Subcutaneous abdominal adipose tissue (tissue), 5 donors: ENCODE results near the gene LLGL2.

Source experiments
- H3K27ac ChIP-seq: one replicate; pipeline ENCODE4 v1.7.0; 2013; ENCODE audit warnings: low read depth, mild to moderate bottlenecking, inconsistent platforms, low read length, moderate library complexity
- H3K27me3 ChIP-seq, 5 donors: one replicate each; pipeline ENCODE4 v1.7.0; 2013; ENCODE audit warnings: low read length in 5 of 5, inconsistent platforms in 1 of 5; ENCODE audit not compliant: control insufficient read depth in 5 of 5, insufficient read depth in 4 of 5
- H3K36me3 ChIP-seq, 5 donors: one replicate each; pipeline ENCODE4 v1.7.0; 2013; ENCODE audit warnings: low read length in 5 of 5; ENCODE audit not compliant: control insufficient read depth in 5 of 5, insufficient read depth in 5 of 5
- H3K4me1 ChIP-seq, 5 donors: one replicate each; pipeline ENCODE4 v1.7.0; 2013; ENCODE audit warnings: low read length in 5 of 5, mild to moderate bottlenecking in 3 of 5, moderate library complexity in 1 of 5; ENCODE audit not compliant: control insufficient read depth in 5 of 5, insufficient read depth in 5 of 5
- H3K4me3 ChIP-seq, 5 donors: one replicate each; pipeline ENCODE4 v1.7.0; 2013; ENCODE audit warnings: low read length in 5 of 5, low read depth in 1 of 5
- H3K9ac ChIP-seq, 5 donors: one replicate each; pipeline ENCODE4 v1.7.0; 2013; ENCODE audit warnings: low read length in 5 of 5, mild to moderate bottlenecking in 4 of 5, moderate library complexity in 3 of 5
- H3K9me3 ChIP-seq, 5 donors: one replicate each; pipeline ENCODE4 v1.7.0; 2013; ENCODE audit warnings: low read length in 5 of 5; ENCODE audit not compliant: control insufficient read depth in 5 of 5
- donor health status: healthy.
- donor health status: healthy.
- donor health status: healthy.
- donor health status: healthy.
- donor health status: healthy.

The LLGL2 gene

DNA sequence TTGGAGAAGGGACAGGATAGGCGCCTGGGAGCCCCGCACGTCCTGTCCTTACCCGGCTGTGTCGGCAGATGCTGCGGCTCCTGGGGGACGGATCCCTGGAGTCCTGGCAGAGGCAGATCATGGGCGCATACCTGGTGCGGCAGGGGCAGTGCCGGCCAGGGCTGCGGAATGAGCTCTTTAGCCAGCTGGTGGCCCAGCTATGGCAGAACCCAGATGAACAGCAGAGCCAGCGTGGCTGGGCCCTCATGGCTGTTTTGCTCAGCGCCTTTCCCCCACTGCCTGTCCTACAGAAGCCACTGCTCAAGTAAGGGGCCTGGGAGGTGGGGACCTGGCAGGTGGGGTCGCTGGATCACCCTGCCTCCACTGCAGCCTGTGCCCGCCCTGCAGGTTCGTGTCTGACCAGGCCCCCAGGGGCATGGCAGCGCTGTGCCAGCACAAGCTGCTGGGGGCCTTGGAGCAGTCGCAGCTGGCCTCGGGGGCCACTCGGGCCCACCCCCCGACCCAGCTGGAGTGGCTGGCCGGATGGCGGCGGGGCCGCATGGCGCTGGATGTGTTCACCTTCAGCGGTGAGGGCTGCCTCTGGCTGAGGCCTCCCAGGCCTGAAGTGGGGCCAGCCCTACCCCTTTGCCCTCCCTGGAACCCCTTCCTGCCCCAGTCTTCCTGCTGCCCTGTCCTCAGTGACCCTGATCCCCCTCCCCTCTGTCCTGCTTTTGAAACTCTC lies 87.6 kb downstream of the LLGL2 start:
- Histone ChIP-seq H3K4me1 (no peaks in the 10 kb centered on the region), H3K9ac (no peak overlapping the region), H3K4me3 (no peak overlapping the region), H3K9me3 (no peaks in the 10 kb centered on the region), H3K27ac (no peak overlapping the region), H3K36me3 (peaks cover 0 to 71% (median 59%) of the 10 kb centered on the region in 5 donors), H3K27me3 (no peaks in the 10 kb centered on the region)

DNA sequence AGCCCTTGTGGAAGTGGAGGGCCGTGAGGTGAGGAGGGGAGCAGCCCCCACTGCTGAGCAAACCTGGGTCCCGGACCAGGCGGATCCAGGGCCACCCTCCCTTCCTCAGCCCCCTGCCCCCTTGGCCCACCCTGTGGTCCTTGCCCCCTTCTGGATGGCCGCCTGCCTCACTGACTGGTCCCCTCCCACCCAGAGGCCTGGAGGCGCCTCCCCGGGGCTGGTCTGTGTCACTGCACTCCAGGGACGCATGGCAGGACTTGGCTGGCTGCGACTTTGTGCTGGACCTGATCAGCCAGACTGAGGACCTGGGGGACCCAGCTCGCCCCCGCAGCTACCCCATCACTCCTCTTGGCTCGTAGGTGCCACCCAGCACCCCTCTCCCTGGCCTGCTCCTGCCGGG lies 88.5 kb downstream of the LLGL2 start:
- H3K4me3 ChIP-seq: no peak overlapping the region
- no peaks in the 10 kb centered on the region for H3K9me3 ChIP-seq
- no peaks in the 10 kb centered on the region for H3K27me3 ChIP-seq
- H3K9ac ChIP-seq: no peak overlapping the region
- H3K36me3 ChIP-seq: peaks cover 0 to 81% (median 67%) of the 10 kb centered on the region in 5 donors
- H3K4me1 ChIP-seq: no peaks in the 10 kb centered on the region
- no peak overlapping the region for H3K27ac ChIP-seq

- Histone ChIP-seq H3K27ac (no peak overlapping the region), H3K4me3 (no peak overlapping the region), H3K27me3 (no peaks in the 10 kb centered on the region), H3K9me3 (no peaks in the 10 kb centered on the region), H3K36me3 (peaks cover 0 to 88% (median 74%) of the 10 kb centered on the region in 5 donors), H3K9ac (no peak overlapping the region), H3K4me1 (no peaks in the 10 kb centered on the region)
Measured at GRCh38 chr17:75614556-75615270, 89.2 kb downstream of the LLGL2 start.

GRCh38 chr17:75615301-75615700 lies 89.8 kb downstream of the LLGL2 start:
- no peaks in the 10 kb centered on the region for H3K27me3 ChIP-seq
- peaks cover 0 to 94% (median 79%) of the 10 kb centered on the region in 5 donors for H3K36me3 ChIP-seq
- H3K9ac ChIP-seq: no peak overlapping the region
- no peak overlapping the region for H3K4me3 ChIP-seq
- H3K9me3 ChIP-seq: no peaks in the 10 kb centered on the region
- no peak overlapping the region for H3K27ac ChIP-seq
- H3K4me1 ChIP-seq: no peaks in the 10 kb centered on the region

GRCh38 chr17:75616521-75617122 lies 91.1 kb downstream of the LLGL2 start:
- H3K4me1 ChIP-seq: no peaks in the 10 kb centered on the region
- H3K9ac ChIP-seq: no peak overlapping the region
- H3K27me3 ChIP-seq: no peaks in the 10 kb centered on the region
- H3K27ac ChIP-seq: no peak overlapping the region
- no peaks in the 10 kb centered on the region for H3K9me3 ChIP-seq
- H3K36me3 ChIP-seq: peaks cover 0 to 98% (median 86%) of the 10 kb centered on the region in 5 donors
- H3K4me3 ChIP-seq: no peak overlapping the region

GRCh38 chr17:75617218-75617617 lies 91.7 kb downstream of the LLGL2 start:
- no peaks in the 10 kb centered on the region for H3K9me3 ChIP-seq
- H3K27me3 ChIP-seq: no peaks in the 10 kb centered on the region
- H3K9ac ChIP-seq: no peak overlapping the region
- no peak overlapping the region for H3K4me3 ChIP-seq
- H3K27ac ChIP-seq: no peak overlapping the region
- no peaks in the 10 kb centered on the region for H3K4me1 ChIP-seq
- peaks cover 0 to 98% (median 86%) of the 10 kb centered on the region in 5 donors for H3K36me3 ChIP-seq

GRCh38 chr17:75617675-75618074 lies 92.2 kb downstream of the LLGL2 start:
- Histone ChIP-seq H3K36me3 (peaks cover 0 to 99% (median 85%) of the 10 kb centered on the region in 5 donors), H3K9me3 (no peaks in the 10 kb centered on the region), H3K4me3 (no peak overlapping the region), H3K27me3 (no peaks in the 10 kb centered on the region), H3K27ac (no peak overlapping the region), H3K9ac (no peak overlapping the region), H3K4me1 (no peaks in the 10 kb centered on the region)

- Histone ChIP-seq H3K9ac (no peak overlapping the region), H3K4me3 (no peak overlapping the region), H3K27ac (no peak overlapping the region), H3K36me3 (peaks cover 0 to 95% (median 75%) of the 10 kb centered on the region in 5 donors), H3K4me1 (no peaks in the 10 kb centered on the region), H3K27me3 (no peaks in the 10 kb centered on the region), H3K9me3 (no peaks in the 10 kb centered on the region)
Measured at GRCh38 chr17:75619506-75620431, 94.3 kb downstream of the LLGL2 start.

- no peaks in the 10 kb centered on the region for H3K4me1 ChIP-seq
- no peaks in the 10 kb centered on the region for H3K27me3 ChIP-seq
- no peak overlapping the region for H3K9ac ChIP-seq
- no peaks in the 10 kb centered on the region for H3K9me3 ChIP-seq
- H3K27ac ChIP-seq: no peak overlapping the region
- H3K36me3 ChIP-seq: peaks cover 0 to 96% (median 77%) of the 10 kb centered on the region in 5 donors
- H3K4me3 ChIP-seq: no peak overlapping the region
Measured at GRCh38 chr17:75621489-75621888, 96.0 kb downstream of the LLGL2 start.
